ENCODE measurements around the gene TACR1.
"Not testable (repeated sequence)": the region's sequence is repeated elsewhere in the genome, so short reads cannot be mapped to it uniquely, and the experiment has no call there.

The TACR1 gene

GRCh38 chr2:75194184-75194868 lies 5.0 kb downstream of the TACR1 start:
- no peak for DNase-seq

GRCh38 chr2:75192496-75192895 lies 6.8 kb downstream of the TACR1 start:
- DNase-seq, result no peak

DNA sequence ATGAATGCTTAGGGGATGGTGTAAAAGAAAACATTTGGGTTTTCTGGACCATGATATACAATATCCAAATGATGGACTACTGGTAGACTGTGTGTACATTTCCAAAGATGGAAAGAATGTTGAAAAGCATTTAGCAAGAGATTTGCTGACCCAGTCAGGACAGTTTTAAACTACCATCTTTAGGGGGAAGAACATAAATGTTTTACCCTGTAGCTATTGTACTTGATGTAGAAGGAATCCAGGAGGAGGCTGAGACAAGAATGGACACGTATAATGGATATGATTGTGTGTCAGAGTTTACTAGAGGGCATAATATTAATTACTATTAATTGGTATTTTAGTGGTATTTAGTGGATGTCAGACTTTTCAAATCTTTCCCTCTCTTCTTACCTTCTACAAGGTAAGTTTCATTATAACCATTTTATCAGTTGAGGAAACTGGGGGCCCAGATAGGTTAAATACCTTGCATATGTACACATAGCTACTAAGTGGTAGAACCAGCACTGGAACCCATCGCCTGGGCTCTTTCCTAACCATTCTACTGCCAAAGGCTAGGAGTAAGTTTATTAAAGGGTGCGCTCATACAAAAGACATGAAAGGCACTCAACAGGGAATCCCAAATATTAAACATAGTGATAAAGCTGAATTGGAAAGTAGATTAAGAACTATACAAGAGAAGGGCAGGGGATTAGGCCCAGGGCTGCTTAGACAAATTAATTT lies 8.9 kb downstream of the TACR1 start:
- DNase-seq, result no peak

DNA sequence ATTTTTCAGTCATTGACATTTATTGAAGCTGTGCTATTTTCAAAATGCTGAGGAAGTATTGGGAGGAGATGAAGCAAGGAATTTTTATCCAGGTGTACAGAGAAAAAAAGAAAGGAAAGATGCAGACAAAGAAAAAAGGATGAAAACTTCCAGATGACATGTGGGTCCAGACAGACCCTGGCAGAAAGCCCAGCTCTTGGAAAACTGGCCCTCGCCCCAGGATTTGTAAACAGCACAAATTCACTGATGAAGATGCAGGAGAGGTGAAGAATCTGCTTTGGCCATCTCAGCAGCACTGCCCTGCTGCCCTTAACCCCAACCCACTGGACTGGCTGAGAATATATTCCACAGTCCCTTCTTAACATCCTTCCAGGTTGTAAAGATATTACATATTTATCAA lies 12.5 kb downstream of the TACR1 start:
- DNase-seq, result no peak

GRCh38 chr2:75182606-75183005 lies 16.7 kb downstream of the TACR1 start:
- DNase-seq, result no peak

DNA sequence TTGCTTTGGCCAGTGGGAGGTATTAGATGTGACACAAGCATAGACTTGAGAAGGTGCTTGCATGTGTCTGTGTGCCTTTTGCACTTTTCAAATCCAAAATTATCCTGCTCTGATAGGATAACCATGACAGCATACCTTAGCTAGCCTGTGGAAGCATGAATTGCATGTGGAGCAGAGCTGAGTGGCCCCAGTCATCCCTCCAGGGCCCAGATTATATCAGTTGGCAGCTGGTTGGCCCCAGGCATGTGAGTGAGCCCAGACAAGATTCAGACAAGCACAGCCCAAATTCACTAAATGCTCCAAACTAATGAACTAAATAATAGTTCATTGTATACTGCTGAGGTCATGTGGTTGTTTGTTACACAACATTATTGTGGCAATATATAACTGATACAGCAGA lies 18.8 kb downstream of the TACR1 start:
- DNase-seq, result no peak

DNA sequence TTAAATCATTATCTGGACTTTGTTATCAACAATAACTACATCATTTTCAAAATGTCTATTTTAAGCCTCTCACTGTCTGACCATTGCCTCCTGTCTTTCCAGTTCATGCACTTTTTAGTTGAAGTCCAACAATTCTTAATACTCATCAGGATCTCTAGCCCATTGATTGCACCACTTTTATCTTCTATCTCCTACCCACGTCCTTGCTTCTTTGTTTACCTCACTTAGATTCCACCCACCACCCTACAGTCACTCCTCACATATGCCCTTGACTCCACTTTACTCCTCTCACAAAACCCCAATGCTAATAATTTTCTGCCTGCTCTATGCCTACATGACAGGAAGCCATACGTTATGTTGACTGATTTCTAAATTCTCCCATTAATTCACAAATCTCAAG lies 21.9 kb downstream of the TACR1 start:
- DNase-seq, result no peak

DNA sequence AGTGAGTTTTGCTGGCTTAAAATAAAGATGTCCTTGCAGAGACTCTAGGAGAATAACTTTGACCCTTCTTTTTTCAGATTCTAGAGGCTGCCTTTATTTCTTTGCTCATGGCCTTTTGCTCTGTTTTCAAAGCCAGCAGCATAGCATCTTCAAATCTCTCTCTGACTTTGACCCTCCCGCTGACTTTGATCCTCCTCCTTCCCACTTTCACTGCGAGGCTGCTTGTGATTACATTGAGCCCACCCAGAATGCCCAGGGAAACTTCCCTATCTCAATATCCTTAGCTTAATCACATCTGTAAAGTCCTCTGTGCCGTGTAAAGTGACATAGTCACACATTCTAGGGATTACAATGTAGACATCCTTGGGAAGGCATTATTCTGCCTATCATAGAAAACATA lies 23.9 kb downstream of the TACR1 start:
- DNase-seq, result no peak

- no peak for DNase-seq
Measured at GRCh38 chr2:75174981-75175380, 24.3 kb downstream of the TACR1 start.

- no peak for DNase-seq
Measured at GRCh38 chr2:75174519-75174918, 24.8 kb downstream of the TACR1 start.

DNA sequence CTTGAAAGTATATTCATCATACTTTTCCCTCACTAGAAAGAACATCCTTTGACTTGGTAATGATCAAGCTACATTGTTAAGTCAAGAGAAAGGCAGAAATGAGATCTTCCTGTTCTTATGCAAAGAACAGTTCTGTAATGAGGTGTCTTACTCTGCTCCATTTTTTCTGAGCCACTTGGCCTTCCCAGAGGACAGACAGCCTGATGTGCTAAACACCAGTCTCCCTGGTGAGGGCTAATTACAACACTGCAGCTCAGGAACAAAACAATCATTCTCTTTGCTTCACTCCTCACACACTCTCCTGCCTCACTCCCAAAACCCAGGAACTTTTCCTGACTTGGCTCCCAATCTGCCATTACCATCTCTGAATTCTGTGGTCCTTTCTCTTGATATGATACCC lies 25.6 kb downstream of the TACR1 start:
- no peak for DNase-seq

- DNase-seq, result not testable (repeated sequence)
Measured at GRCh38 chr2:75171423-75171822, 27.9 kb downstream of the TACR1 start.

DNA sequence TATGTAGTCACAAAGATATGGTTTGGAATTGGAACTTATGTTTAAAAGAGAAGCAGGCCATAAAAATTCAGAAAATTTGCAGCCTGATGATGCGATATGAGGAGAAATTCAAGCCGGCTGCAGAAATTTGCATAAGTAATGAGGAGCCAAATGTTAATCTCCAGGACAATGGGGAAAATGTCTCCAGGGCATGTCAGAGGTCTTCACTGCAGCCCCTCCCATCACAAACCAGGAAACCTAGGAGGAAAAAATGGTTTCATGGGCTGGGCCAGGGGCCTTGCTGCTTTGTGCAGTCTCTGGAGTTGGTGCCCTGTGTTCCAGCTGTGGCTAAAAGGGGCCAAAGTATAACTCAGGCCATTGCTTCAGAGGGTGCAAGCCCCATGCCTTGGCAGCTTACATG lies 28.4 kb downstream of the TACR1 start:
- no peak for DNase-seq

DNA sequence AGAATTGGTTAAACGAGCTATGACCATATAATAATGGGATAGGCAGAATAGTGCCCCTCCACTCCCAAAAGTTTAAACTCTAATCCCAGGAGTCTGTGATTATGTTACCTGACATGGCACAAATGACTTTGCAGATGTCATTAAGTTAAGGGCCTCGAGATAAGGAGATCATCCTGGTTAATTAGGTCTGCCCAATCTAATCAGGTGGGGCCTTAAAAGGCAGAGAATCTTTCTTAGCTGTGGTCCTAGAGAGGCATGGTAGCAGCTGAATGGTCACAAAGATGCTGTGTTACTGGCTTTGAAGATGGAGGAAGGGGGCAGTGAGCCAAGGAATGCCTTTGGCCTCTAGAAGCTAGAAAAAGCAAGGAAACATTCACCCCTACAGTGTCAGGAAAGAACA lies 31.1 kb downstream of the TACR1 start:
- DNase-seq, result no peak

- no peak for DNase-seq
Measured at GRCh38 chr2:75166491-75166890, 32.8 kb downstream of the TACR1 start.

DNA sequence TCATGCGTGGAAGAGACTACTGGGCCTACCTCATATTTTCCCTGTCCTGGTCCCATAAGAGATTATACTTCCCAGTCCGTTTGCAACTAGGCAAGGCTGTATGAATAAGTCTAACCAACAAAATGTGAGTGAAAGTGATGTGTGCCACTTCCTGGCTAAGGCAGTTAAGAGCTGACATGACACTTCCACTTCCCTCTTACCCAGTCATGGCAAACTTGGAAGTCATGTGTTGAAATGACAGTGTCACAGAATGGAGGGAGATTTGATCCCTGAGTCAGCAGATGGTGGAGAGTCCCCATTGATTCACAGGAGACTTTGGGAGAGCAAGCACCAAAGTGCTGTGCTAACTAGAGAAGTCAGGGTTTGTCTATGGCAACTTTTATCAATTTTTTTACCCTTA lies 36.4 kb downstream of the TACR1 start:
- no peak for DNase-seq

- DNase-seq, result no peak
Measured at GRCh38 chr2:75162259-75162658, 37.1 kb downstream of the TACR1 start.

DNA sequence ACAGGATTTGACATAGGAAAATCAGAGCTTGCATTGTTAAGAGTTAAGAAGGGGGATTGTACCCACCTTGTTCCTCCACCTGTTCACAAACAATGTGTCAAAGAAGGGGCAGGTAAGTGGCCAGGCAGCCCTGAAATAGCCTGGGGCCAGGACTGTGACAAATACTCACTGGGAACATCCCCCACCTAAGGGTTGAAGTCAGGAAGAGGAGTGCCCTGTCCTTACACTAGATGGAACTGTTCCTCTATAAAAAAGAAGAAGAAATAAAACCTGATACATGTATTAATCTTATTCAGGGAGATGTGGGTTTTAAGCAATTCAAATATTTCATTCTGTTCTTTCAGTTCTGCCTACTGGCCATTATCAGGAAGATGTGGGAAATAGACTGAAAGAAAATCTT lies 41.9 kb downstream of the TACR1 start:
- no peak for DNase-seq

DNA sequence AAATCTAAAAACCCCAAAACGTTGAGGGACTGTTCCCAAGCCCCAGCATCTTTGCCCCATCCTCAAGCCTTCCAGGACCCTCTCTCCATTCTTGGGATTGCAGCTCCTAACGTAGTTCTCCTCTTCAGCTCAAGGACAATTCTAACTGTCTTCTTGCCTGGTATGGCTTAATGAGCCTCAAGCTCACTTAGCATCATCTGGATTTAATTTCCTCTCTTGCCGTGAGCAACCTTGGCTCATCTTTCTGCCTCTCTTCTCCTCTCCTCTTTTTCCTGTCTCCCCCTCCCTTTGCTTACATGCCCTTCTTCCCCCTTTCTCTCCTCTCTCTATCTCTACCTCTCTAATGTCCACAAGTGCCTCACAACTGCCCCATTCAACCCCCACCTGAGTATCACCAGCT lies 44.2 kb downstream of the TACR1 start:
- no peak for DNase-seq

GRCh38 chr2:75153221-75153620 lies 46.1 kb downstream of the TACR1 start:
- no peak for DNase-seq

DNA sequence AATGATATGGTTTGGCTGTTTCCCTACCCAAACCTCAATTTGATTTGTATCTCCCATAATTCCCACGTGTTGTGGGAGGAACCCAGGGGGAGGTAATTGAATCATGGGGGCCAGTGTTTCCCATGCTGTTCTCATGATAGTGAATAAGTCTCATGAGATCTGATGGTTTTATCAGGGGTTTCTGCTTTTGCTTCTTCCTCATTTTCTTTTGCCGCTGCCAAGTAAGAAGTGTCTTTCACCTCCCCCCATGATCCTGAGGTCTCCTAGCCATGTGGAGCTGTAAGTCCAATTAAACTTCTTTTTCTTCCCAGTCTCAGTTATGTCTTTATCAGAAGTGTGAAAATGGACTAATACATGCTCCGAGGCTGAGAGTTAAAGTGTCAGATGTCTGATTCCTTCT lies 47.1 kb downstream of the TACR1 start:
- not testable (repeated sequence) for DNase-seq

- DNase-seq, result not testable (repeated sequence)
Measured at GRCh38 chr2:75147884-75148283, 51.4 kb downstream of the TACR1 start.

GRCh38 chr2:75146606-75147332 lies 52.6 kb downstream of the TACR1 start:
- no peak for DNase-seq

- not testable (repeated sequence) for DNase-seq
Measured at GRCh38 chr2:75146221-75146605, 53.1 kb downstream of the TACR1 start.
